Keratinocyte (primary cell): ENCODE measurements around the gene BBS9.

Source experiments
- EZH2 ChIP-seq: IDR thresholded peaks from one replicate; pipeline ENCODE4 v1.6.1; 2012; ENCODE audit warnings: inconsistent platforms, mild to moderate bottlenecking, low read length, moderate library complexity
- TF ChIP-seq, protein P1 (sequence below), 3 experiments: IDR thresholded peaks in 1 of 3; conservative IDR thresholded peaks in 1 of 3; optimal IDR thresholded peaks in 1 of 3; 2 replicates in 2 of 3; 3 replicates in 1 of 3; pipeline versions ENCODE3 to v1.5.1; 2011; ENCODE audit warnings: low read length in 3 of 3, mild to moderate bottlenecking in 3 of 3, moderate library complexity in 2 of 3, control low read depth in 1 of 3, inconsistent platforms in 1 of 3; ENCODE audit not compliant: insufficient read depth in 2 of 3; ENCODE audit errors: extremely low read depth in 1 of 3

DNA sequence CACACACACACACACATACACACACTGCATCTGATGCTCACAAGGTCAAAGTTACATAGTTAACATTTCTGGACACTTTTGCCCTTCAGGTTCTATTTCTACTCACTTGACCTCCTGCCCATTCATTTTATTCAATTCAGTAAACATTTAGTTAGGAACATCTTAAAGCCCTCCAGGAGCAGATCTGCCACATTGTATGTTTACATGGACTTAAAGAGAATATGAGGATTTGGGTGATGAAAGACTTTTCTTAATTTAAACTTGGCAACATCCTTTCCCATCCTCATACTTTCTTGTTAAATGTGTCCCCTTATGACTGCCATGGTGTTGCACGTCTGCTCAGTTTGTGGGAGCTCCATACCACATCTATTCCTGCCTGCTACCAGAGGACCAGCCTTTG lies 453.2 kb downstream of the BBS9 start:
- TF ChIP-seq, protein P1, sequence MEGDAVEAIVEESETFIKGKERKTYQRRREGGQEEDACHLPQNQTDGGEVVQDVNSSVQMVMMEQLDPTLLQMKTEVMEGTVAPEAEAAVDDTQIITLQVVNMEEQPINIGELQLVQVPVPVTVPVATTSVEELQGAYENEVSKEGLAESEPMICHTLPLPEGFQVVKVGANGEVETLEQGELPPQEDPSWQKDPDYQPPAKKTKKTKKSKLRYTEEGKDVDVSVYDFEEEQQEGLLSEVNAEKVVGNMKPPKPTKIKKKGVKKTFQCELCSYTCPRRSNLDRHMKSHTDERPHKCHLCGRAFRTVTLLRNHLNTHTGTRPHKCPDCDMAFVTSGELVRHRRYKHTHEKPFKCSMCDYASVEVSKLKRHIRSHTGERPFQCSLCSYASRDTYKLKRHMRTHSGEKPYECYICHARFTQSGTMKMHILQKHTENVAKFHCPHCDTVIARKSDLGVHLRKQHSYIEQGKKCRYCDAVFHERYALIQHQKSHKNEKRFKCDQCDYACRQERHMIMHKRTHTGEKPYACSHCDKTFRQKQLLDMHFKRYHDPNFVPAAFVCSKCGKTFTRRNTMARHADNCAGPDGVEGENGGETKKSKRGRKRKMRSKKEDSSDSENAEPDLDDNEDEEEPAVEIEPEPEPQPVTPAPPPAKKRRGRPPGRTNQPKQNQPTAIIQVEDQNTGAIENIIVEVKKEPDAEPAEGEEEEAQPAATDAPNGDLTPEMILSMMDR (optimal IDR thresholded peaks at IDR 0.05 in 1 of 3, IDR thresholded peaks at IDR 0.05 in 1 of 3, conservative IDR thresholded peaks at IDR 0.05 in 1 of 3; ENCODE audit: extremely low read depth in 1 of 3, insufficient read depth in 2 of 3, low read length in 3 of 3): no peak
- TF ChIP-seq EZH2: no peak
